ENCODE measurements around the gene LRP1B.

The LRP1B gene

DNA sequence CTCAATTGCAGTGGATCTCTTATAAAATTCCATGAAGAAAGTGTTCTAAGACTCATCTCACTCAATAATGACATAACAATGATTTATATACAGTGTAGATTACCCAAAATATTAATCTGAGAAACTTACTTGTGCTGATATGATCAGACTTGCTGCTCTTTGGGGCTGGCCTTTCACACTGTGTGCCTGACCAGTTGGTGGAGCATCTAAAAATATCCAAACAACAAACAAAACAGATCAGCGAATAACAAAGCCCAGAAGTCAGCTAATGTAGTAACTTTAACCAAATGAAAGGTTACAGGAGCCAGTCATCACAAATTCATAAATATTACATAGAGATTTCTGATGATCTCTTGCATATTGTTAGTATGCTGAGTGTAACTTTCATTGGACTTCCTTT is 1883.9 kb downstream of the LRP1B start:
- TF ChIP-seq, protein P1, sequence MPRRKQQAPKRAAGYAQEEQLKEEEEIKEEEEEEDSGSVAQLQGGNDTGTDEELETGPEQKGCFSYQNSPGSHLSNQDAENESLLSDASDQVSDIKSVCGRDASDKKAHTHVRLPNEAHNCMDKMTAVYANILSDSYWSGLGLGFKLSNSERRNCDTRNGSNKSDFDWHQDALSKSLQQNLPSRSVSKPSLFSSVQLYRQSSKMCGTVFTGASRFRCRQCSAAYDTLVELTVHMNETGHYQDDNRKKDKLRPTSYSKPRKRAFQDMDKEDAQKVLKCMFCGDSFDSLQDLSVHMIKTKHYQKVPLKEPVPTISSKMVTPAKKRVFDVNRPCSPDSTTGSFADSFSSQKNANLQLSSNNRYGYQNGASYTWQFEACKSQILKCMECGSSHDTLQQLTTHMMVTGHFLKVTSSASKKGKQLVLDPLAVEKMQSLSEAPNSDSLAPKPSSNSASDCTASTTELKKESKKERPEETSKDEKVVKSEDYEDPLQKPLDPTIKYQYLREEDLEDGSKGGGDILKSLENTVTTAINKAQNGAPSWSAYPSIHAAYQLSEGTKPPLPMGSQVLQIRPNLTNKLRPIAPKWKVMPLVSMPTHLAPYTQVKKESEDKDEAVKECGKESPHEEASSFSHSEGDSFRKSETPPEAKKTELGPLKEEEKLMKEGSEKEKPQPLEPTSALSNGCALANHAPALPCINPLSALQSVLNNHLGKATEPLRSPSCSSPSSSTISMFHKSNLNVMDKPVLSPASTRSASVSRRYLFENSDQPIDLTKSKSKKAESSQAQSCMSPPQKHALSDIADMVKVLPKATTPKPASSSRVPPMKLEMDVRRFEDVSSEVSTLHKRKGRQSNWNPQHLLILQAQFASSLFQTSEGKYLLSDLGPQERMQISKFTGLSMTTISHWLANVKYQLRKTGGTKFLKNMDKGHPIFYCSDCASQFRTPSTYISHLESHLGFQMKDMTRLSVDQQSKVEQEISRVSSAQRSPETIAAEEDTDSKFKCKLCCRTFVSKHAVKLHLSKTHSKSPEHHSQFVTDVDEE (CRISPR knock-in tag; IDR thresholded peaks at IDR 0.05): no peak
- TF ChIP-seq ZFP30 (CRISPR knock-in tag; IDR thresholded peaks at IDR 0.05) (no peak), TOX (CRISPR knock-in tag; IDR thresholded peaks at IDR 0.05; ENCODE audit: borderline replicate concordance) (no peak), ESRRG (CRISPR knock-in tag; IDR thresholded peaks at IDR 0.05) (no peak), GLIS3 (CRISPR knock-in tag; IDR thresholded peaks at IDR 0.05) (no peak)
- TF ChIP-seq, protein P2, sequence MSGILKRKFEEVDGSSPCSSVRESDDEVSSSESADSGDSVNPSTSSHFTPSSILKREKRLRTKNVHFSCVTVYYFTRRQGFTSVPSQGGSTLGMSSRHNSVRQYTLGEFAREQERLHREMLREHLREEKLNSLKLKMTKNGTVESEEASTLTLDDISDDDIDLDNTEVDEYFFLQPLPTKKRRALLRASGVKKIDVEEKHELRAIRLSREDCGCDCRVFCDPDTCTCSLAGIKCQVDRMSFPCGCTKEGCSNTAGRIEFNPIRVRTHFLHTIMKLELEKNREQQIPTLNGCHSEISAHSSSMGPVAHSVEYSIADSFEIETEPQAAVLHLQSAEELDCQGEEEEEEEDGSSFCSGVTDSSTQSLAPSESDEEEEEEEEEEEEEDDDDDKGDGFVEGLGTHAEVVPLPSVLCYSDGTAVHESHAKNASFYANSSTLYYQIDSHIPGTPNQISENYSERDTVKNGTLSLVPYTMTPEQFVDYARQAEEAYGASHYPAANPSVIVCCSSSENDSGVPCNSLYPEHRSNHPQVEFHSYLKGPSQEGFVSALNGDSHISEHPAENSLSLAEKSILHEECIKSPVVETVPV (CRISPR knock-in tag; IDR thresholded peaks at IDR 0.05): no peak
- ATAC-seq: no peak

DNA sequence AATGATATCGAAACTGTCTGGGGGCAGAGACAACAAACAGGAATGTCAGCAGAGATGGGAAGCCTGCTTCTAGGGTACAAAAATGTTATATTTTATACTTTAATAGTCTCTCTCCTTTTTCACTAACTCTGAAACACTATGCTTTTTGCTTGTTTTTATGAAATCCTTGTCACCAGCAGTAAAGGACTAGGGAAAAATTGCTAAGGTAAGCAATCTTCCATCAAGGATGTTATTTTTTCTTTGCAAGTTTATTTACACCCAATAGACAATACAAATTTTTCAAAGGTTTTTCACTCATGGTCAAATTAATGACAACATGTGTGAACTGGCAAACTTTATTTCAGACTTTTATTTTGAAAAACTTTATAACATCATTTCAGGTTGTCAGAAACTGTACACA is 1884.8 kb downstream of the LRP1B start:
- ATAC-seq: no peak
- TF ChIP-seq, protein P3, sequence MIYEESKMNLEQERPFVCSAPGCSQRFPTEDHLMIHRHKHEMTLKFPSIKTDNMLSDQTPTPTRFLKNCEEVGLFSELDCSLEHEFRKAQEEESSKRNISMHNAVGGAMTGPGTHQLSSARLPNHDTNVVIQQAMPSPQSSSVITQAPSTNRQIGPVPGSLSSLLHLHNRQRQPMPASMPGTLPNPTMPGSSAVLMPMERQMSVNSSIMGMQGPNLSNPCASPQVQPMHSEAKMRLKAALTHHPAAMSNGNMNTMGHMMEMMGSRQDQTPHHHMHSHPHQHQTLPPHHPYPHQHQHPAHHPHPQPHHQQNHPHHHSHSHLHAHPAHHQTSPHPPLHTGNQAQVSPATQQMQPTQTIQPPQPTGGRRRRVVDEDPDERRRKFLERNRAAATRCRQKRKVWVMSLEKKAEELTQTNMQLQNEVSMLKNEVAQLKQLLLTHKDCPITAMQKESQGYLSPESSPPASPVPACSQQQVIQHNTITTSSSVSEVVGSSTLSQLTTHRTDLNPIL (CRISPR knock-in tag; IDR thresholded peaks at IDR 0.05; ENCODE audit: low read depth): no peak
- TF ChIP-seq ISL1 (CRISPR knock-in tag; IDR thresholded peaks at IDR 0.05) (no peak), RARB (CRISPR knock-in tag; IDR thresholded peaks at IDR 0.05) (no peak), GLIS3 (CRISPR knock-in tag; IDR thresholded peaks at IDR 0.05) (no peak), TCF4 (CRISPR knock-in tag; IDR thresholded peaks at IDR 0.05; ENCODE audit: borderline replicate concordance) (no peak)

DNA sequence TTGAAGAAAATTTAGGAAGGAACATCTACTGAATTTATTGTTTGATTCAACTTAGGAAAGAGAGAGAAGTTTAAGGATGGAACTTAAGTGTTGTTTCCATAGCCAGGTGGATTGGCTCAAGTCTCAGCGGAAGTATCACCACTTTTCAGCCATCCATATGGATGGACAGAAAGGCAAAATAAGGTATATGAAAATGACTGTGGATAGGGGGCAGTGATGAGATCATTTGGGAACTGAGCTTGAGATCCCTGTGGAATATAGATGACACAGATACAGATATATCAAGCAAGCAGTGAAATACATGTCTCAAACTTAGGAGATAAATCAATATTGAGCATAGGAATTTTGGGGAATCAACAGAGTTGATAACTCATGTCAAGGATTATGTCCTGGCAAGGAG is 1887.9 kb downstream of the LRP1B start:
- no peak for TF ChIP-seq TCF4 (CRISPR knock-in tag; IDR thresholded peaks at IDR 0.05; ENCODE audit: borderline replicate concordance)
- TF ChIP-seq ZFP30 (CRISPR knock-in tag; IDR thresholded peaks at IDR 0.05): no peak
- TF ChIP-seq CSDC2 (CRISPR knock-in tag; IDR thresholded peaks at IDR 0.05): no peak
- TF ChIP-seq, protein P3 (CRISPR knock-in tag; IDR thresholded peaks at IDR 0.05; ENCODE audit: low read depth): no peak
- no peak for TF ChIP-seq SNAI2 (CRISPR knock-in tag; IDR thresholded peaks at IDR 0.05)
- no peak for TF ChIP-seq ZC3H10 (CRISPR knock-in tag; IDR thresholded peaks at IDR 0.05)
- no peak for TF ChIP-seq BACH2 (CRISPR knock-in tag; IDR thresholded peaks at IDR 0.05; ENCODE audit: borderline replicate concordance)
- TF ChIP-seq RARB (CRISPR knock-in tag; IDR thresholded peaks at IDR 0.05): no peak
- no peak for TF ChIP-seq ZFP3 (CRISPR knock-in tag; IDR thresholded peaks at IDR 0.05)
- no peak for TF ChIP-seq TOX (CRISPR knock-in tag; IDR thresholded peaks at IDR 0.05; ENCODE audit: borderline replicate concordance)
- no peak for TF ChIP-seq ZNF565 (CRISPR knock-in tag; conservative IDR thresholded peaks at IDR 0.05; ENCODE audit: low read depth)
- no peak for ATAC-seq

DNA sequence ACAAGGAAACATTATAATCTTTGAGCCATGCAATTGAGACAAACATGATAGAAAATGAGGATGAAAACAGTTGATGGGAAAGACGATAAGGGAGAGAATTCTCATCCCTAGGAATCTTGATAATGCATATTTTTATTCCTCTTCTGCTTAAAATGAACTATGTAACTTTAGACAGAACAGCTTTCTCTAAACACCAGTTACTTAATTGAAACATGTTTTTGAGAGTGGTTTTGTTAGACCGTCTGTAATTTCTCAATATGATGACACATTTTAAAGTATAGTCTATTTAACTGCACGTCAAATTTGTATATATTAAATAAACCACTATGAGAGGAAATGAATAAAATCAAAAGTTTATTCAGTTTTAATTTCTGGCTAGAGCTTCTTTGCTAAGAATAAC is 1896.7 kb downstream of the LRP1B start:
- TF ChIP-seq, protein P3 (CRISPR knock-in tag; IDR thresholded peaks at IDR 0.05; ENCODE audit: low read depth): no peak
- no peak for TF ChIP-seq ZNF565 (CRISPR knock-in tag; conservative IDR thresholded peaks at IDR 0.05; ENCODE audit: low read depth)
- ATAC-seq: no peak

DNA sequence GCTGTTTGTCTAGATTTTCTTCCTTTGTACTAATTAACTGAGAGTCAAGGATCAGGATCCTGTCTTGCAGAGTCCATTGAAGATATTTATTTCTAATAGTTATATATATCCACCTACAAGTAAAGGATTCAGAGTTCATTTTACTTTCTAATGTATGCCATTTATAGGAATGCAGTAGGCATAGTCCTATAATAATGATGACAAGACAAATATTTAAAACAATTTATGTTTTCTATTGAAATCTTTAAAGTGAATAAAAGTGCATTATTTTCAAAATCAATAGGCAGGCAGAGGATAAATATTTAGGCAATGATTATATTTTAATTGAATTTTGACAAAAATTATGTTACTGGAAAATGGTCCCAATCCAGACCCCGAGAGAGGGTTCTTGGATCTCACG is 1919.9 kb downstream of the LRP1B start:
- ATAC-seq: no peak
- TF ChIP-seq, protein P3 (CRISPR knock-in tag; IDR thresholded peaks at IDR 0.05; ENCODE audit: low read depth): no peak
- TF ChIP-seq CSDC2 (CRISPR knock-in tag; IDR thresholded peaks at IDR 0.05) (no peak), ESRRG (CRISPR knock-in tag; IDR thresholded peaks at IDR 0.05) (no peak), ZNF8 (CRISPR knock-in tag; IDR thresholded peaks at IDR 0.05) (no peak), ZFP3 (CRISPR knock-in tag; IDR thresholded peaks at IDR 0.05) (no peak), SNAI2 (CRISPR knock-in tag; IDR thresholded peaks at IDR 0.05) (no peak), OSR1 (CRISPR knock-in tag; IDR thresholded peaks at IDR 0.05) (no peak)
- TF ChIP-seq, protein P2 (CRISPR knock-in tag; IDR thresholded peaks at IDR 0.05): no peak
- TF ChIP-seq, protein P4, sequence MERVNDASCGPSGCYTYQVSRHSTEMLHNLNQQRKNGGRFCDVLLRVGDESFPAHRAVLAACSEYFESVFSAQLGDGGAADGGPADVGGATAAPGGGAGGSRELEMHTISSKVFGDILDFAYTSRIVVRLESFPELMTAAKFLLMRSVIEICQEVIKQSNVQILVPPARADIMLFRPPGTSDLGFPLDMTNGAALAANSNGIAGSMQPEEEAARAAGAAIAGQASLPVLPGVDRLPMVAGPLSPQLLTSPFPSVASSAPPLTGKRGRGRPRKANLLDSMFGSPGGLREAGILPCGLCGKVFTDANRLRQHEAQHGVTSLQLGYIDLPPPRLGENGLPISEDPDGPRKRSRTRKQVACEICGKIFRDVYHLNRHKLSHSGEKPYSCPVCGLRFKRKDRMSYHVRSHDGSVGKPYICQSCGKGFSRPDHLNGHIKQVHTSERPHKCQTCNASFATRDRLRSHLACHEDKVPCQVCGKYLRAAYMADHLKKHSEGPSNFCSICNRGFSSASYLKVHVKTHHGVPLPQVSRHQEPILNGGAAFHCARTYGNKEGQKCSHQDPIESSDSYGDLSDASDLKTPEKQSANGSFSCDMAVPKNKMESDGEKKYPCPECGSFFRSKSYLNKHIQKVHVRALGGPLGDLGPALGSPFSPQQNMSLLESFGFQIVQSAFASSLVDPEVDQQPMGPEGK (CRISPR knock-in tag; IDR thresholded peaks at IDR 0.05; ENCODE audit: borderline replicate concordance): no peak

All from SK-N-SH treated with all-trans-retinoic acid at 6 μM for 48 hours (cell line).